Measurements from ENCODE around the gene ARL14EP. TPM values are rescaled to one million over a fixed set of nuclear protein-coding genes. Genes with fewer than 3 reads are reported as not detected.

The ARL14EP gene
- total RNA-seq, 2 donors from 2014 or later = 31.4 to 40.8 TPM

DNA sequence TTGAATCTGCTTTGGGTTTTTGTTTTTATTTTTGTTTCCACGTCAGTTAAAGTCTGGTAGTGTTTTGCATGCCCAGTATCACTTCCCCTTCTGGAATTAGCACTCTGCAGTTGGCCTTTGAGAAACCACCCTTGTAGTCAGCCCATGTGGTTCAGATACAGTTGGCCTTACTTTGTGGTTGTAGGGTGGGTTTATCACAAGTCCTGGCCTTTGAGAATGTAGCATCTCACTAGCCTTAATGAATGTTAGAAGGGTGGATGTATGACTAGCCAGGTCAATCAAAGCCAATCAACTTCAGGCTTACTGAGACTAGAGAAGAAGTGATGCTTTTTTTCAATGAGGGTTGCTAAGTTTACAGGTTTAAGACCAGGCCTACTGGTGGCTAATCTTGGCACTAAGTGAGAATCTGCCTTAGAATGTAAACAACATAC, 19.8 kb downstream of the ARL14EP start:
- H3K4me1 Mint-ChIP-seq (ENCODE audit: low read depth) = no peaks in the 10 kb centered on the region
- H3K36me3 Mint-ChIP-seq (ENCODE audit: insufficient read depth in 2 of 2) = peaks cover 0 to 3% of the 10 kb centered on the region in 2 donors
- H3K4me3 Mint-ChIP-seq = no peak overlapping the region
- no peaks in the 10 kb centered on the region for H3K27me3 Mint-ChIP-seq (ENCODE audit: low read depth)
- no peaks in the 10 kb centered on the region for H3K9me3 Mint-ChIP-seq
- no peak for DNase-seq
- peak in 1 of 2 donors; percentile 15 for ATAC-seq (replicated peaks in 1 of 2)
- peak overlapping the region; percentile 1 for H3K27ac Mint-ChIP-seq

DNA sequence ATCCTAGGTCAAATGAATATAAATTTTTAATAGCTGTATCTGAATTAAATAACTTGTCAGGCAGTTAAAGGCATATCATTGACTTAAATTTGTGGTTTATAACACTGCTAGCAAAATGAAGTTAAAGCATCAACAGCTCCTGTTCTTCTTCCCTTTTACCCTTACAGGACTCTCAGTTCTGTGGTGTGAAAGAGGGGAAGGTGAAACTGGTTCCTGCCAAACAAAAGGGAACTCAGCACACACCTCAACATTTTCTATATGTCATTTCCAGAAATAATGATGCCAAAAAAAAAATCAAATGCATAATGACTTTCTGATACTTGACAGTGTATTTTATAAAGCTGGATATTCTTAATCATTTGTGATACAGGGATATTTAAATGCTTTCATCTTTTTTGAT, 21.2 kb downstream of the ARL14EP start:
- no peak for DNase-seq
- H3K27me3 Mint-ChIP-seq (ENCODE audit: low read depth) = no peaks in the 10 kb centered on the region
- no peak overlapping the region for H3K27ac Mint-ChIP-seq
- no peaks in the 10 kb centered on the region for H3K36me3 Mint-ChIP-seq (ENCODE audit: insufficient read depth in 2 of 2)
- no peaks in the 10 kb centered on the region for H3K4me1 Mint-ChIP-seq (ENCODE audit: low read depth)
- no peaks in the 10 kb centered on the region for H3K9me3 Mint-ChIP-seq
- ATAC-seq (replicated peaks in 1 of 2) = no peak
- no peak overlapping the region for H3K4me3 Mint-ChIP-seq

DNA sequence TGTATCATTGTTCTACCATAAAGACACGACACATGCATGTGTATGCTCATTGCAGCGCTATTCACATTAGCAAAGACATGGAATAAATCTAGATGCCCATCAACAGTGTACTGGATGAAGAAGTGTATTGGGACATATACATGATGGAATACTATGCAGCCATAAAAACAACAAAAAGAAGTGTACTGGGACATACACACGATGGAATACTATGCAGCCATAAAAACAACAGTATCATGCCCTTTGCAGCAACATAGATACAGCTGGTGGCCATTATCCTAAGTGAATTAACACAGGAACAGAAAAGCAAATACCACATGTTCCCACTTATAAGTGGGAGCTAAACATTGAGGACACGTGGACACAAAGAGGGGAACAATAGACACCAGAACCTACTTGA, 22.7 kb downstream of the ARL14EP start:
- ATAC-seq (replicated peaks in 1 of 2) = no peak
- Mint-ChIP-seq H3K4me1 (ENCODE audit: low read depth) (no peaks in the 10 kb centered on the region), H3K27ac (no peak overlapping the region), H3K36me3 (ENCODE audit: insufficient read depth in 2 of 2) (no peaks in the 10 kb centered on the region), H3K9me3 (no peaks in the 10 kb centered on the region), H3K4me3 (no peak overlapping the region), H3K27me3 (ENCODE audit: low read depth) (no peaks in the 10 kb centered on the region)
- DNase-seq = no peak

DNA sequence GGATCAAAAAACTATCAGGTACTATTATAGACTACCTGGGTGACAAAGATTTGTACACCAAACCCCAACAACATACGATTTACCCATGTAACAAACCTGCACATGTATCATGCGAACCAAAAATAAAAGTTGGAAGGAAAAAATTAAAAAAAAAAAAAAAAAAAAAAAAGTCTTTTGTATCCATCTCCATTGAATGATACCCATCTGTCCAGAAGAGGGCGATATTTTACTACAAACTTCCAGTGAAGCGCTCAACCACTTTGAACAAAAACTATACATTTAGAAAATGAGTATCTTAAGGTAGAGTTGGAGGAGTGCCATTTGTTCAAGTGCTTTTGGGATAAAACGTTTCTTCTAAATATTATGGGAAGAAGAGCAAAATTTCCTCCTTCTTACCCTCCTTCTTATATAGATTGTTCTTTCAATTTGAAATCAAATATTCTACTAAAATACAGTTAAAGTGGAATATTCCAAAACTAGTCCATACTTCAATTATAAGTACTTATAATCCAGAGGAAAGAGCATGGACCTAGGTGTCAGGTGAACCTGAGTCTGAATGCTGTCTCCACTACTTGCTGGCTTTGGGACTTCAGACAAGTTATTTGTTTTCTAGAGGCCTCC, 23.3 kb downstream of the ARL14EP start:
- DNase-seq = no peak
- peak; percentile 39 to 49 for ATAC-seq (replicated peaks in 1 of 2)
- Mint-ChIP-seq H3K4me1 (ENCODE audit: low read depth) (no peaks in the 10 kb centered on the region), H3K36me3 (ENCODE audit: insufficient read depth in 2 of 2) (no peaks in the 10 kb centered on the region), H3K4me3 (no peak overlapping the region), H3K27ac (no peak overlapping the region), H3K9me3 (no peaks in the 10 kb centered on the region), H3K27me3 (ENCODE audit: low read depth) (no peaks in the 10 kb centered on the region)

DNA sequence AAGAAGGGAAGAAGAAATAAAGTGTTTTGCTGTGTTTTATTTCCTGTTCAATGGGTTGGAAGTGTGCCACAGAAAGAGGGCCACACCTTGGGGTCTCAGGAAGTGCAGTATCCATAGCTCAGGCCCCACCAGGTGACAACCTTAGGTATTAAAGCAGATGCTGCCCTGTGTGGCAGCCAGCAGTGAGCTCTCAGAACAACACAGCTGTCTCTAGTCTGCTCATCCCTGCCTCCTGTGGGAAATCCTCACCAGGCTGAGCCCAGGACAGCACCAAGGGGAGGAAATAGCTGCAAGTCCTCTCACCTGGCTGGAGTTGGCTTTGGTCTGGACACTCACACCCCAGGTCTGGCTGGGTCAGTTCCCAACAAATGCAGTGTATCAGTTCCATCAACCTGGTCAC, 25.1 kb downstream of the ARL14EP start:
- ATAC-seq (replicated peaks in 1 of 2) = no peak
- H3K9me3 Mint-ChIP-seq = no peaks in the 10 kb centered on the region
- H3K27ac Mint-ChIP-seq = no peak overlapping the region
- no peaks in the 10 kb centered on the region for H3K36me3 Mint-ChIP-seq (ENCODE audit: insufficient read depth in 2 of 2)
- no peak for DNase-seq
- H3K4me3 Mint-ChIP-seq = no peak overlapping the region
- peaks cover 13% of the 10 kb centered on the region for H3K27me3 Mint-ChIP-seq (ENCODE audit: low read depth)
- H3K4me1 Mint-ChIP-seq (ENCODE audit: low read depth) = no peaks in the 10 kb centered on the region

DNA sequence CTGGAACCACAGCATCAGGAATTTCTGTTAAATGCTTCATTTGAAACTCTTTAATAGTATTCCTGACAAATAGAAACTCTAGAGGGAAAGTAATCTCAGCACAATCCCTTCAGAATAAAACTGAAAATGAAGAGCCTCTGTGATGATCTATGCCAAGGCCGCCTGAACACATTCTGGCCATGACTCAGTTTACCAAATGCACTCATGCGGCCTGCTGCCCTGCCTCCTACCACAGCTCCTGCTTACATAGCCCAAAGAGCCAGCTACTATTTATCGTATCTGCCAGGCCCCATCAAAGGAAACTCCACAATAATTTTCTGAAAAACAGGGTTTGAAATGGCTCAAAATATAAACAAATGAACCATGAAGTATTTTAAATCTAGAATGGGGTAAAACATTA, 27.0 kb downstream of the ARL14EP start:
- no peak overlapping the region for H3K27ac Mint-ChIP-seq
- H3K4me3 Mint-ChIP-seq = no peak overlapping the region
- H3K27me3 Mint-ChIP-seq (ENCODE audit: low read depth) = peaks cover 13% of the 10 kb centered on the region
- DNase-seq (no peak), ATAC-seq (replicated peaks in 1 of 2) (no peak)
- H3K9me3 Mint-ChIP-seq = no peaks in the 10 kb centered on the region
- no peaks in the 10 kb centered on the region for H3K4me1 Mint-ChIP-seq (ENCODE audit: low read depth)
- H3K36me3 Mint-ChIP-seq (ENCODE audit: insufficient read depth in 2 of 2) = no peaks in the 10 kb centered on the region

DNA sequence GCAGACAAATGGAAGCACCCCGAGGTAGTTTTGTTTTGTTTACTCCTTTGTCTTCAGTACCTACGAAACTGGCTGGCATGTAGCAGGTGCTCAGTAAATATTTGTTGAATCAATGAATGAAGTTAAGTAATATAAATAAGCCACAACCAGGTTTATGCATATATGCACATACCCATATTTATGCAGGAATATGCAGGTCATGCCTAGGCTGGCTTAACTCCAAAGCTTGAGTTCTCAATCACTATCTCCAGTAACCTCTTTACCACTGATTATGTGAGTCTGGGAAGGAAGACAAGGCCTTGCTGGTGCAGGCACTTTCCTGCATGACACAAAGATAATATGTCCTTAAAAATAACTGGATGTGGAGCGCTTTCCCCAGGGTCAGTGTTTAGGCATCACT, 27.5 kb downstream of the ARL14EP start:
- no peaks in the 10 kb centered on the region for H3K4me1 Mint-ChIP-seq (ENCODE audit: low read depth)
- no peaks in the 10 kb centered on the region for H3K36me3 Mint-ChIP-seq (ENCODE audit: insufficient read depth in 2 of 2)
- H3K9me3 Mint-ChIP-seq = no peaks in the 10 kb centered on the region
- H3K27ac Mint-ChIP-seq = no peak overlapping the region
- peaks cover 13% of the 10 kb centered on the region for H3K27me3 Mint-ChIP-seq (ENCODE audit: low read depth)
- no peak overlapping the region for H3K4me3 Mint-ChIP-seq
- no peak for DNase-seq
- no peak for ATAC-seq (replicated peaks in 1 of 2)

DNA sequence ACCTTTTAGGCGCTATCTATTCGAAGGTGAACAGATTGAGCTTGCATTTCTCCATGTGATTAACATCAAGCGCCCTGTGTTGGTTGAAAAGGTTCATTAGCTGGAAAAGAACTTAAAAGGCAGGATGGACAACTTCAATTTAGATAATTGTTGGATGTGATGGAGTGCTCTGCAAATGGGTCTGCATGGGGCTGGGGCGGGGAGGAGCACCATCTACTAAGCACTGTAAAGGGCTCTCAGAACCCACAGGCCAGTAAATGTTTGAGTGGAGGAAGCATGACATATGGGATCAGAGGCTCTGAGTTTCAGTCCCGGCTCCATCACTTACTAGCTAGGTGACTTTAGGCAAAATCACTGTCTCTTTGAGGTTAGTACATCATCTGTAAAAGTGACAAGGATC, 28.2 kb downstream of the ARL14EP start:
- Mint-ChIP-seq H3K36me3 (ENCODE audit: insufficient read depth in 2 of 2) (no peaks in the 10 kb centered on the region), H3K4me1 (ENCODE audit: low read depth) (no peaks in the 10 kb centered on the region), H3K4me3 (no peak overlapping the region), H3K27me3 (ENCODE audit: low read depth) (peaks cover 13% of the 10 kb centered on the region), H3K9me3 (no peaks in the 10 kb centered on the region), H3K27ac (no peak overlapping the region)
- ATAC-seq (replicated peaks in 1 of 2) (no peak), DNase-seq (no peak)

DNA sequence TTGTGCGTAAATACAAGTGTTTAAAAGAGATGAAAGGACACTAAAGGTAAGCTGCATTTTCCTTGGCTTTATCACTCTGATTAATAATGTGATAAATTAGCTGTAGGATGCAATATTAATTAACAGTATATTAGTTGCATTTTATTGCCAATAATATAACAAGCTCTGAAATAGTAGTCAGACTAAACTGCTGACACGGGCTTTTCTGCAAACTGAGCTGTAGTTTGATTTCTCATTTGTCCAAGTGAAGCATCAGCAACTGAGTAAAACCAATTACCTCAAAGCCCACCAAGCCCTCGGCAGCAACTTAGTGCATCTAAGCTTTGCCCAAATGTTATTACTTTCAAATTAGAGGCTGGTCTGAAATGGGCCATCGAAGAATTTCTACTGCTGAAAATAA, 33.5 kb downstream of the ARL14EP start:
- Mint-ChIP-seq H3K9me3 (no peaks in the 10 kb centered on the region), H3K36me3 (ENCODE audit: insufficient read depth in 2 of 2) (no peaks in the 10 kb centered on the region), H3K4me1 (ENCODE audit: low read depth) (no peaks in the 10 kb centered on the region), H3K4me3 (no peak overlapping the region), H3K27me3 (ENCODE audit: low read depth) (peaks cover 20% of the 10 kb centered on the region), H3K27ac (no peak overlapping the region)
- DNase-seq = no peak
- ATAC-seq (replicated peaks in 1 of 2) = no peak

DNA sequence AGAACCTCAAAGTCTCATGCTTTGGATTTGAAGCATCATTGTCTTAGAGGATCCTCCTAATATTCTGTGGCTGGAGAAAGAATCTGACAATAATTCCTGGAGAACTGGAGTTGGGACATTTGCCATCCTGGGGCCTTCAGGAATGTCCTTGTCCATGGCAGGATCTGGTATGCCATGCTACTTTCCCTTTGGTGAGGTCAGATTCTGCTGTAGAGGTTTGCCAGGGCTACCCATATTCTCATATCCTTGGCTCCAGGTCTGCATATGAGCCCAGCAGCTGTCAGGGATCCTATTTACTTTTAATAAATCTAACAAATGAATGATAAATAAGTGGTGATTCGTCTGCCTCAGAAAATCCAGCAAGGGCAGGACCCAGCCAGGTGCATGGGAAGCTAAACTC, 35.0 kb downstream of the ARL14EP start:
- H3K4me3 Mint-ChIP-seq = no peak overlapping the region
- DNase-seq (no peak), ATAC-seq (replicated peaks in 1 of 2) (no peak)
- H3K27me3 Mint-ChIP-seq (ENCODE audit: low read depth) = peaks cover 8% of the 10 kb centered on the region
- H3K4me1 Mint-ChIP-seq (ENCODE audit: low read depth) = no peaks in the 10 kb centered on the region
- no peak overlapping the region for H3K27ac Mint-ChIP-seq
- H3K9me3 Mint-ChIP-seq = no peaks in the 10 kb centered on the region
- H3K36me3 Mint-ChIP-seq (ENCODE audit: insufficient read depth in 2 of 2) = no peaks in the 10 kb centered on the region

DNA sequence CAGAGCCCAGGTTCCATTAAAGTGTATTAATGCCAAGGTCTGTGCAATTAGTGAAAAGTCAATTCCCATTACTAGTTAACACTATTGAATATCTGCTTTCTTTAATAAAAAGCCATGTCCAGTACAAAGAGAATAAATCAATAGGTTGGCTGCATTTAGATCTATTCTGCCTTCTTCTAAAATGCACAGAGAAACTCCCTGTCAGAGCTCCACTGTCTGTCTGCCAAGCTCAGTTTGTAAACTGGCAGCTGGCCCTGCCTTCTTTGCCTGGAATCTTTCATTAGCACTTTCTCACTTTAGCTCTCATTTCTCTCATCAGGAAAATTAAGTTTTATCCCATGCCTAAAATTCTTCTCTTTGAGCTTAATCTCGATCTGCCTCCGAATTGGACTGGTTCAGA, 35.6 kb downstream of the ARL14EP start:
- Mint-ChIP-seq H3K27me3 (ENCODE audit: low read depth) (peaks cover 7% of the 10 kb centered on the region), H3K9me3 (no peaks in the 10 kb centered on the region), H3K4me1 (ENCODE audit: low read depth) (no peaks in the 10 kb centered on the region), H3K4me3 (no peak overlapping the region), H3K27ac (no peak overlapping the region), H3K36me3 (ENCODE audit: insufficient read depth in 2 of 2) (no peaks in the 10 kb centered on the region)
- no peak for ATAC-seq (replicated peaks in 1 of 2)
- no peak for DNase-seq

DNA sequence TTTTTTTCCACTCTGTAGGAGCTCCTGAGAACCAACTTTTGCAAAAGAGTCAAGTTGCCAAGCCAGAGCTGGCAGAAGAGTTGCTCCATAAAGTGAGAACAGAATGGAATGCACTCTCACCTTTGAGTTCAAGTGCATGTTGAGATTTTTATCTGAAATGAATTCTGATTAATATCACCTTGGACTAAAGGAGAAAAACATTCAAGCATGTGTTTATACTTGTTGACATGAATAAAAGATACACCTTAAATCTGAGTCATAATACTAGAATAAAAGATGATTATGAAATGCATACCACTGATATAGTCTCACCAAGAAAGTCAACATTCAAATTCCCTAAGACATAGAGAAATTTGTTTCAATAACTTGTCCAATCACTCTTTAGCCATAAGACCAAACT, 37.8 kb downstream of the ARL14EP start:
- Mint-ChIP-seq H3K4me3 (no peak overlapping the region), H3K9me3 (no peaks in the 10 kb centered on the region), H3K27ac (no peak overlapping the region), H3K4me1 (ENCODE audit: low read depth) (no peaks in the 10 kb centered on the region), H3K36me3 (ENCODE audit: insufficient read depth in 2 of 2) (no peaks in the 10 kb centered on the region), H3K27me3 (ENCODE audit: low read depth) (peaks cover 7% of the 10 kb centered on the region)
- DNase-seq (no peak), ATAC-seq (replicated peaks in 1 of 2) (no peak)

DNA sequence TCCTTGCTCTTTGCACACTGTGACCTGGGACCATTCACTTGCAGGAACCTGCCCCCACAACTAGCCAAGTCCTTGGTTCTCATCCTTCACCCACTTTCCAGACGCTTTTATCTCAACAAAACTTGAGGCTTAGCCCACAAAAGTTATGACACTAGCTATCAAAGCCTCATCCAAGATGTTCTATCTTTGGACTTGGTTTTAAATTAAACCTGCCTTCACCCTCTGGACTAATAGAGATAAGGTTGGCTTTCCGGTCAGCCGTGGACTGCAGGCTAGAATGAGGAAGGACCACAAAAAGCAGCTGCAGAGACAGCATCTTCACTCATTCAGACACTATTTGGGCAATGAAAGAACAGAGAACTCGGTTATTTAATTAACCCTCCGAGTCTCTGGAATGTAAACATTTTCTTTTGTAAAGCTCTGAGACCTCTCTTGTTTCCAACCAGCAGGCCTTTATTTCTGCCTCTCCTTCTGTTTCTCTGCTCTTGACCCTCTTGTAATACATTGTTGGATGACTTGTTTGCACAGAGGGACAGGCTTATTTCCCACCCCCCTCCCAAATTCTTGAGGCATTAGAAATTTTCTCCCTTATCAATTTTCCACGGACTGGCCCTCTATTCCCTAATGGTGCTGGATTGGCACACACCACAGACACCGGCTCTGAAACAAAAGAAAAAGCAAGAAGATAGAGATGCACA, 41.4 kb downstream of the ARL14EP start:
- H3K27me3 Mint-ChIP-seq (ENCODE audit: low read depth) = peaks cover 3% of the 10 kb centered on the region
- ATAC-seq (replicated peaks in 1 of 2) = no peak
- H3K4me1 Mint-ChIP-seq (ENCODE audit: low read depth) = no peaks in the 10 kb centered on the region
- no peak overlapping the region for H3K4me3 Mint-ChIP-seq
- H3K9me3 Mint-ChIP-seq = peaks cover 0 to 1% of the 10 kb centered on the region in 2 donors
- H3K36me3 Mint-ChIP-seq (ENCODE audit: insufficient read depth in 2 of 2) = peaks cover 0 to 1% of the 10 kb centered on the region in 2 donors
- DNase-seq = no peak
- H3K27ac Mint-ChIP-seq = no peak overlapping the region

All from activated T-cell treated with anti-CD3 and anti-CD28 coated beads, Interleukin-2, amount 50 U/mL, for 72 hours (primary cell).